Measurements from ENCODE around the gene TMEM204. TPM values are rescaled to one million over a fixed set of nuclear protein-coding genes. Genes with fewer than 3 reads are reported as not detected.
A peak's percentile ranks its signal among the peaks of the same experiment; 100 is the strongest.

TMEM204 gene
- total RNA-seq, 4 donors from 2014 or later, result 39.5 to 75.0 (median 57.1) TPM

DNA sequence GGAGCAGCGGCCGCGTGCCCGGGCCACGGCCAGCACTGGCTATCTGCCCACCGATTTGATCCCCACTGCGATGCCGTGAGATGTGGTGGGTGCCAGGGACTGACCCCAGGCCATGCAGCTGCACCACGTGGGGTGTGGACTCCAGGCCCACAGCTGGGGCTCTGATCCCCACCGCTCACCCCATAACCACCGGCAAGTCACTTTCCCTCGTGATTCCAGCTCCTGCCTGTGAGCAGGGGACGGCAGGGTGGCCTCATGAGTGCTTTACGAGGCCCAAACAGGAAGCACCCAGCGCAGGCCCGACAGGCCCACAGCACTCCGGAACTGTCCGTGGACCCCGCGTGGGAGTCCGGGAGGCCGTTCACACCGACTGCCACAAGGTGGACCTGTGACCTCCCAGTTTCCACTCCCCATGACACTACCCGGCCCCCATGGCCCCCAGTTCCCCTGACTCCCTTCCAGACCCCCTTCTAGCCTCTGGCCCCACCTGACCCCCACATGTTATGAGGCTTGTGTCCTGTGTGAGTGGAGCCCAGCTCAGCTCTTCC, 45.3 kb upstream of the TMEM204 start:
- 90% methylated on average over 9 of the region's 24 CpGs for WGBS

DNA sequence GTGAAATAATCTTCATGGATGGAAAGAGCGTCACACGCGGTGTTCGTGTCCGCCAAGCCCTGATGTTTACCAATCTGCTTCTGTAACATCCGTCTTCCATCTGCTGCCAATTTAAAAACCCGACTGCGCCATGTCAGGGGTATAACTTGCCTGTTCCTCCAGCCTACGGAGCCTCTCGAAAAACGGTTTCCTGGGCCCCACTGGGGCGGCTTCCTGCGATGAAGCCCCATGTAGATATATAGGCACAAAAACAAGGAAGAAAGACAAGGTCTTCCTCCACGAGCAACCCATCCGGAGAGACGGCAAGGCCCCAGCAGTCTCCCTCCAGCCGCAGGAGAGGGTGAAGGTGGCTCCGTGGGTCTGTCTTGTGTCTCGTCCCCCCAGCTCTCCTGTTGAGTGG, 44.8 kb upstream of the TMEM204 start, which contains the start of gene PTX4:
TSS of gene PTX4 (minus strand) at position 326 of the 400 bp plus-strand sequence. CDS start at position 291, 35 bp downstream.
- Histone ChIP-seq H3K36me3 (no peaks in the 10 kb centered on the region), H3K4me1 (peaks cover 6 to 9% (median 7%) of the 10 kb centered on the region in 4 donors), H3K9me3 (no peaks in the 10 kb centered on the region), H3K4me3 (no peak within 1 kb of the TSS), H3K27me3 (no peaks in the 10 kb centered on the region), H3K27ac (replicated peaks in 1 of 4) (no peak within 1 kb of the TSS)
- intact Hi-C loops (cut with DNase I), result no loop called here
- WGBS, result 73% methylated on average over 19 of the region's 19 CpGs
- TF ChIP-seq POLR2AphosphoS5 (IDR thresholded peaks at IDR 0.05), result no peak
- TF ChIP-seq, protein P1, sequence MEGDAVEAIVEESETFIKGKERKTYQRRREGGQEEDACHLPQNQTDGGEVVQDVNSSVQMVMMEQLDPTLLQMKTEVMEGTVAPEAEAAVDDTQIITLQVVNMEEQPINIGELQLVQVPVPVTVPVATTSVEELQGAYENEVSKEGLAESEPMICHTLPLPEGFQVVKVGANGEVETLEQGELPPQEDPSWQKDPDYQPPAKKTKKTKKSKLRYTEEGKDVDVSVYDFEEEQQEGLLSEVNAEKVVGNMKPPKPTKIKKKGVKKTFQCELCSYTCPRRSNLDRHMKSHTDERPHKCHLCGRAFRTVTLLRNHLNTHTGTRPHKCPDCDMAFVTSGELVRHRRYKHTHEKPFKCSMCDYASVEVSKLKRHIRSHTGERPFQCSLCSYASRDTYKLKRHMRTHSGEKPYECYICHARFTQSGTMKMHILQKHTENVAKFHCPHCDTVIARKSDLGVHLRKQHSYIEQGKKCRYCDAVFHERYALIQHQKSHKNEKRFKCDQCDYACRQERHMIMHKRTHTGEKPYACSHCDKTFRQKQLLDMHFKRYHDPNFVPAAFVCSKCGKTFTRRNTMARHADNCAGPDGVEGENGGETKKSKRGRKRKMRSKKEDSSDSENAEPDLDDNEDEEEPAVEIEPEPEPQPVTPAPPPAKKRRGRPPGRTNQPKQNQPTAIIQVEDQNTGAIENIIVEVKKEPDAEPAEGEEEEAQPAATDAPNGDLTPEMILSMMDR (IDR thresholded peaks at IDR 0.05), result no peak
- TF ChIP-seq EP300 (IDR thresholded peaks at IDR 0.05), result no peak
- TF ChIP-seq POLR2A (IDR thresholded peaks at IDR 0.05; ENCODE audit: low read depth), result no peak
- no peak for DNase-seq (ENCODE audit: extremely low spot score)

More for the DNA sequence above, 45.3 kb upstream of the TMEM204 start:
- H3K4me3 ChIP-seq, result no peak overlapping the region
- intact Hi-C loops (cut with DNase I), result no loop called here
- H3K9me3 ChIP-seq, result no peaks in the 10 kb centered on the region
- peaks cover 6 to 9% (median 7%) of the 10 kb centered on the region in 4 donors for H3K4me1 ChIP-seq
- DNase-seq (ENCODE audit: extremely low spot score), result no peak
- H3K27me3 ChIP-seq, result no peaks in the 10 kb centered on the region
- no peak for TF ChIP-seq POLR2AphosphoS5 (IDR thresholded peaks at IDR 0.05)
- TF ChIP-seq, protein P1 (IDR thresholded peaks at IDR 0.05), result no peak
- TF ChIP-seq EP300 (IDR thresholded peaks at IDR 0.05), result no peak
- H3K36me3 ChIP-seq, result no peaks in the 10 kb centered on the region
- H3K27ac ChIP-seq (replicated peaks in 1 of 4), result no peak overlapping the region

- no peaks in the 10 kb centered on the region for H3K9me3 ChIP-seq
- no peak for DNase-seq (ENCODE audit: extremely low spot score)
- peaks cover 9 to 14% (median 12%) of the 10 kb centered on the region in 4 donors for H3K4me1 ChIP-seq
- no peak for TF ChIP-seq POLR2AphosphoS5 (IDR thresholded peaks at IDR 0.05)
- TF ChIP-seq, protein P1 (IDR thresholded peaks at IDR 0.05), result no peak
- TF ChIP-seq POLR2A (IDR thresholded peaks at IDR 0.05; ENCODE audit: low read depth), result no peak
- TF ChIP-seq EP300 (IDR thresholded peaks at IDR 0.05), result no peak
- WGBS, result 85% methylated on average over 12 of the region's 12 CpGs
- H3K27ac ChIP-seq (replicated peaks in 1 of 4), result no peak overlapping the region
- no peaks in the 10 kb centered on the region for H3K36me3 ChIP-seq
- no peaks in the 10 kb centered on the region for H3K27me3 ChIP-seq
- intact Hi-C loops (cut with DNase I), result no loop called here
- H3K4me3 ChIP-seq, result no peak overlapping the region
These were observed 44.4 kb upstream of the TMEM204 start for GRCh38 chr16:1489077-1489476.

GRCh38 chr16:1491327-1491726, 42.1 kb upstream of the TMEM204 start:
- peaks cover 9 to 19% (median 17%) of the 10 kb centered on the region in 4 donors for H3K36me3 ChIP-seq
- no peaks in the 10 kb centered on the region for H3K9me3 ChIP-seq
- intact Hi-C loops (cut with DNase I), result loop anchor here (5.0 kb wide), 2 partner anchors 76 to 121 kb away; partner anchors contain the start of genes CRAMP1 and IFT140
- WGBS, result 93% methylated on average over 12 of the region's 12 CpGs
- no peak for DNase-seq (ENCODE audit: extremely low spot score)
- H3K27me3 ChIP-seq, result no peaks in the 10 kb centered on the region
- peaks cover 24 to 34% (median 31%) of the 10 kb centered on the region in 4 donors for H3K4me1 ChIP-seq
- H3K27ac ChIP-seq (replicated peaks in 1 of 4), result no peak overlapping the region
- no peak for TF ChIP-seq EP300 (IDR thresholded peaks at IDR 0.05)
- H3K4me3 ChIP-seq, result no peak overlapping the region

DNA sequence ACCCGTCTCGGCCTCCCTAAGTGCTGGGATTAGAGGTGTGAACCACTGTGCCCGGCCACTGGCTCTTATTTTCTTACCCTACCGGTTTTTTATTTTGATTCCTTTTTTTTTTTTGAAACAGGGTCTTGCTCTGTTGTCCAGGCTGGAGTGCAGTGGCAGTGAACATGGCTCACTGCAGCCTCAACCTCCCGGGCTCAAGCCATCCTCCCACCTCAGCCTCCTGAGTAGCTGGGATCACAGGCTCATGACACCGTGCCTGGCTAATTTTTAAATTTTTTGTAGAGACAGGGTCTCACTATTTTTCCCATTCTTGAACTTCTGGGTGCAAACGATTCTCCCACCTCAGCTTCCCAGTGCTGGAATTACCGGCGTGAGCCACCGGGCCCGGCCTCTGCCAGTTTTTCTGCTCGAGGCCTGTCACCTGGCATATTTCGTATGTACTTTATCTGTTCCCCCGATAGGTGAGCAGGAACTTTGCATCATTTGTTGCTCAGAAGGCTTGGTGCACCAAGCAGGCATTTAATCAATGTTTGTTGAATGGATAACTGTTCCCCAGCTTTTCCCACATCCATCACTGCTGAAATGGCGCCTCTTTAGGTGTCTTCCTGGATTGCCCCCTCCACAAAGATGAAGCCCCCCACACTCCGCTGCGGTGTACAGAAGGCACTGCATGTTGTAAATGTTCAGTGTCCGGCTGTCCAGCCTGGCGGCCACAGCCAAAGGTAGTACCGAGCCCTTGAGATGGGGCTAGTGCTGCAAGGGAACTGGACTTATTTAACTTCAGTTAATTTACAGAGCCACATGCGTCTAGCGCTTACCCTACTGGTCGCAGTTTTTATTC, 41.2 kb upstream of the TMEM204 start:
- no peak for DNase-seq (ENCODE audit: extremely low spot score)
- H3K9me3 ChIP-seq, result no peaks in the 10 kb centered on the region
- TF ChIP-seq POLR2AphosphoS5 (IDR thresholded peaks at IDR 0.05) (no peak), EP300 (IDR thresholded peaks at IDR 0.05) (no peak), POLR2A (IDR thresholded peaks at IDR 0.05; ENCODE audit: low read depth) (no peak)
- TF ChIP-seq, protein P1 (IDR thresholded peaks at IDR 0.05), result no peak
- peaks cover 15 to 29% (median 26%) of the 10 kb centered on the region in 4 donors for H3K36me3 ChIP-seq
- WGBS, result 85% methylated on average over 21 of the region's 23 CpGs
- peak overlapping the region; percentile 81 to 89 (median 84) for H3K4me3 ChIP-seq
- intact Hi-C loops (cut with DNase I), result loop anchor here (5.0 kb wide), 2 partner anchors 75 to 120 kb away; partner anchors contain the start of genes CRAMP1 and IFT140
- H3K4me1 ChIP-seq, result peaks cover 24 to 34% (median 31%) of the 10 kb centered on the region in 4 donors
- H3K27me3 ChIP-seq, result no peaks in the 10 kb centered on the region
- H3K27ac ChIP-seq (replicated peaks in 1 of 4), result peak overlapping the region; percentile 84 to 92 (median 88)
